NCI-H2029 (cell line): ENCODE data around the gene GPC5.

Source experiments
- DNase-seq: peaks from one replicate; lab custom pipeline; 2025; lab: John Stamatoyannopoulos, UW

Gene GPC5

GRCh38 chr13:92158346-92158745 is 759.9 kb downstream of the GPC5 start:
- DNase-seq: no peak

DNA sequence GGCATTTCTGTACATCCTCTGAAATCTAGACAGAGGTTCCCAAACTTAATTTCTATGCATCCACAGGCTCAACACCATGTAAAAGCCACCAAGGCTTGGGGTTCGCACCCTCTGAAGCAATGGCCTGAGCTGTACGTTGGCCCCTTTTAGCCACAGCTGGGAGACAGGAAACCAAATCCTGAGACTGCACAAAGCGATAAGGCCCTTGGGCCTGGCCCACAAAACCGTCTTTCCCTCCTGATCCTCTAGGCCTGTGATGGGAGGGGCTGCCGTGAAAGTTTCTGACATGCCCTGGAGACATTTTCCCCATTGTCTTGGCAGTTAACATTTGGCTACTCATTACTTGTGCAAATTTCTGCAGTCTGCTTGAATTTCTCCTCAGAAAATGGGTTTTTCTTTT is 766.4 kb downstream of the GPC5 start:
- no peak for DNase-seq

GRCh38 chr13:92172191-92172590 is 773.8 kb downstream of the GPC5 start:
- DNase-seq: no peak

DNA sequence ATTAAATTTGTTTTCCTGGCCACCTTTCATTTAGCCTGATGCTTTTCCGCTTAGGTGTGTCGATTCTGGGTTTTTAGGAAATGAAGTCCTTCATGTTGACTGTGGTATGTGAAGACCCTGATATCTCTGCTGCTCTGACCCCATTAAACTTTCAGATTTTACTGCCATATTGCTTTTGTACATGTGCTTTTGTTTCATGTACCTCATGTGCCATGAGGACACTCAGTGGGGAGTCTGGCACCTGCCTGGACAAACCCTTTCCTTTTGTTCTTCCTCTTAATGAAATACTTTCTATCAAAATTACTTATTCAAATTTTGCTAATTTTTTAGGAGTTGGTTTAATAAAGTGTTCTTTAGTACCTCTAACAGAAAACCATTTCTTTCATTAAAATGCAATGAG is 774.8 kb downstream of the GPC5 start:
- DNase-seq: no peak

DNA sequence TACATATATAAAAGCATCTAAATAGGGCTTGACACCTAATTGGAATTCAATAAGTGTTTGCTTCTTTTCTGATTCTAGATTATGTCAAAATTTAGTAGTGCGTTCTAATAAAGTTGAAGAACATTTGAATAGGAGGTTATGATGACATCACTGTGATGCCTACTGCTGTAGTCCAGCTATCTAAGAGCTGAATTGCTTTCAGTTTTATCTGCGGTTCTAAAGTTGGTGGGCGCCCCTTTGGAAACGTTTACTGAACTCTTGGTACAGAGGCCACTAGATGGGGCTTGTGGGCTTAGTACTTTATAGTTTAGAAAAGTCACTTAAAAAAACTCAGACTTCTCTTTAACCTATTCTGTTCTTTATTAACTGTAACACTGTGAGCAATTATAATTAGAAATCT is 776.9 kb downstream of the GPC5 start:
- DNase-seq: peak; percentile 69

DNA sequence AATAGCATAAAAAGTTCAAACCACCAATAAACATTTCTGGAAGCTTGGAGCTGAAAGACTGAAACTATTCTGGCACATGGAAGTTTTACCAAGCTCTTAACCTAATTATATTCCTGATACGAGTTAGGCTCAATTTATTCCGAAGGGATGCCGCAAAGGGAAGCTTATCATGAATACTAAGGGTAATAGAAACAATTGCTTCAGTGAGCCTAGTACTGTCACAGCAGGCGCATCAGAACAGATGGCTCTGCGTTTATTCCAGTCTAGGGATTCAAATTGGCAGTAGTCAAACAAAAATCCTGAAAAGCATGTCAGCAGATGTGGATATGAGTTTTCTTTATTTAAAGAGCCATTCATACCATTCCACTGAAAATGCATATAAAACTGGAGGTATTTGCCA is 779.5 kb downstream of the GPC5 start:
- DNase-seq: no peak

GRCh38 chr13:92179223-92179622 is 780.8 kb downstream of the GPC5 start:
- DNase-seq: no peak

DNA sequence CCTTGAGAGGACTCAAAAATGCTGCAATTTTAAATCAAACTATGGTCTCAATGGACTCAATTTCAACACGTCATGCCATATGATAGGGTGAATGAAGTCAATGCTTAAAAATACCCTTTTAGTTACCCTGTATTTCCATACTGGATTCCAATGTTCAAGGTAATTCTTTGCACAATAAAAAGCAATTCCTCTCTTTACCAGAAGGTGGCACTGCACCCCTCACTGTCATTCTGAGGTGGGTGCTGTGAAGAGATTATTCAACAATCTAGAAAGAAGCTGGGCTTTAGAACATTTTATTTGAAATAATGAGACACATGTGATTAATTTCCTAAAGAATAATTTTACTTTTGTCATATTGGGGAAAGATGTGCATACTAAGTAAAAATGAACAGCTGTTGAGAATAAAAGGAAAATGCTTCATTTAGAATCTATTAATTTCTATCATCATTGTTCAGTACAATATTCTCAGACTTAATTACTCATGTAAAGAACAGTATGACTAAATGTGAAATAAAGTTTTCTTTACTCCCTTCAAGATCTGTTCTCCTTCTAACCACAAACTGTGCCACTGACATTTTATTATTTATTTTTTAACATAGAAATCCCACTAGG is 789.1 kb downstream of the GPC5 start:
- DNase-seq: peak; percentile 60

GRCh38 chr13:92188574-92188973 is 790.2 kb downstream of the GPC5 start:
- DNase-seq: no peak

DNA sequence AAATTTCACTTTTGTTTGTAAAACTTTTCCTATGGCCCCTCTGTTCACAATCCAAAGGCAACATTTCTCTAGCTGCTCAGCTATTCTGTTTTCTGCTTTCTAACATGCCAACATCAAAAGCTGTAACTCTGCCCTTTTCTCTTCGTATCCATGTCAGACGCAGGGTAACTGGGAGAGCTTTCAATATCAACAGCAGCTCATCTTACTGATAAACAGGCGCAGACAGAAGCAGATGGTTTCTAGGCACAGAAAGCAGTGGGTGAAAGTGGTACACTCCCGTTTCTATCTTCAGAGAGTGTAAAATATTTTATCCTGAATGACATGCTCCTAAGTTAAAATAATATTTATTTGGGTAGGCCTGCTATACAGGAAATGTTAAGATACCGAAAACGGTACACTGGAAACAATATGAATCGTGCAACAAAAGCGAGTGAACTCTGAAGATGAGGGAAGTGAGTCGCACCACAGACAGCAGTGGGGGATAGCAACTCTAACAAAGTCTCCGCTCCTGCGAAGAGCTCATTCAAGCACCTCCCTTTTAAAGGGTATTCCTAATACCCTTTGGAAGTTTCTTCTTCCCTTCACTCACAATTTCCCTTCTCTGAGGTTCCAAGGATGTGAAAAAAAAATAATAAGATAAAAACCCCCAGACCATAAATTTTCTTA is 798.3 kb downstream of the GPC5 start:
- DNase-seq: peak; percentile 68

- no peak for DNase-seq
These were observed 799.2 kb downstream of the GPC5 start for GRCh38 chr13:92197669-92198068.

GRCh38 chr13:92218615-92219014 is 820.2 kb downstream of the GPC5 start:
- DNase-seq: no peak

GRCh38 chr13:92221916-92222315 is 823.5 kb downstream of the GPC5 start:
- DNase-seq: no peak

GRCh38 chr13:92224052-92224821 is 825.8 kb downstream of the GPC5 start:
- DNase-seq: no peak

DNA sequence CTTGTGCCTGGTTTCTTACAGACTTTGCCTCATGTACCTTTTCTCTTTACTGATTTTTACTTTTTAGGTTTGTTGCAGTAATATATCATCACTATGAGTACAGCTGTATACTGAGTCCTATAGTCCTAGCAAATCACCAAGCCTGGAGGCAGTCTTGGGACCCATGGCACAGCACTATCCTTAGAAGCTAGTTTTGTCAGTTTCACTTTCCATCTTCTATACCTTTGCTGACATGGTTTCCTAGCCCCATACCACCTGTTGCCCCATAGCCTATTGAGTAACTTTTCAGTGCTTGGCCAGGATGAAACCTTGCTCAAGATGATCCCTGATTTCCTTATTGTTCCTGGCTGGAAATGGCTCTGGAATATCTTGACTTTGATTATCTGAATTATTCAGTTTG is 826.4 kb downstream of the GPC5 start:
- no peak for DNase-seq

- DNase-seq: no peak
These were observed 827.4 kb downstream of the GPC5 start for GRCh38 chr13:92225861-92226260.

- no peak for DNase-seq
These were observed 834.5 kb downstream of the GPC5 start for GRCh38 chr13:92232871-92233270.

- DNase-seq: no peak
These were observed 853.3 kb downstream of the GPC5 start for GRCh38 chr13:92251671-92252210.

DNA sequence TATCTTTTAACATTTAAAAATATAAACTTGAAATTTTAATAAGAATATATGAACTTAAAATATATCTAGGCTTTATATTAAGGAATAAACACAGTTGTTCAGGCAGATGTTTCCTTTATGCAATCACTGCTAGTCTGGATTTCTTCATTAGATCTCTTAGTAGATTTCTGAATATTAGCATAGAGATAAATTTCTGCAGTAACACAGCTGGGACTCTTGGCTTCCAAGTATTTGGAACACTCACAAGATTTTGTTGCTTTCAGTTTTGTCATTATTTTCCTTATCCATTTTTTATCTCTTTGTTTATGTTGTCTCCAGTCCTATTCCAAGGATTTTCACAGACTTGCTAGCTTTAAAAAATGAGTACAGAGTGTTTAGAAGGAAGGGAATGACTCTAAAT is 857.1 kb downstream of the GPC5 start:
- DNase-seq: no peak

- no peak for DNase-seq
These were observed 857.8 kb downstream of the GPC5 start for GRCh38 chr13:92256211-92256610.

GRCh38 chr13:92259046-92259445 is 860.6 kb downstream of the GPC5 start:
- no peak for DNase-seq

- DNase-seq: no peak
These were observed 861.1 kb downstream of the GPC5 start for GRCh38 chr13:92259523-92259922.

- no peak for DNase-seq
These were observed 861.9 kb downstream of the GPC5 start for GRCh38 chr13:92260363-92260762.
